ENCODE measurements around the gene GTF2B.
"Not testable (repeated sequence)": the region's sequence is repeated elsewhere in the genome, so short reads cannot be mapped to it uniquely, and the experiment has no call there.

Gene GTF2B, protein sequence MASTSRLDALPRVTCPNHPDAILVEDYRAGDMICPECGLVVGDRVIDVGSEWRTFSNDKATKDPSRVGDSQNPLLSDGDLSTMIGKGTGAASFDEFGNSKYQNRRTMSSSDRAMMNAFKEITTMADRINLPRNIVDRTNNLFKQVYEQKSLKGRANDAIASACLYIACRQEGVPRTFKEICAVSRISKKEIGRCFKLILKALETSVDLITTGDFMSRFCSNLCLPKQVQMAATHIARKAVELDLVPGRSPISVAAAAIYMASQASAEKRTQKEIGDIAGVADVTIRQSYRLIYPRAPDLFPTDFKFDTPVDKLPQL

DNA sequence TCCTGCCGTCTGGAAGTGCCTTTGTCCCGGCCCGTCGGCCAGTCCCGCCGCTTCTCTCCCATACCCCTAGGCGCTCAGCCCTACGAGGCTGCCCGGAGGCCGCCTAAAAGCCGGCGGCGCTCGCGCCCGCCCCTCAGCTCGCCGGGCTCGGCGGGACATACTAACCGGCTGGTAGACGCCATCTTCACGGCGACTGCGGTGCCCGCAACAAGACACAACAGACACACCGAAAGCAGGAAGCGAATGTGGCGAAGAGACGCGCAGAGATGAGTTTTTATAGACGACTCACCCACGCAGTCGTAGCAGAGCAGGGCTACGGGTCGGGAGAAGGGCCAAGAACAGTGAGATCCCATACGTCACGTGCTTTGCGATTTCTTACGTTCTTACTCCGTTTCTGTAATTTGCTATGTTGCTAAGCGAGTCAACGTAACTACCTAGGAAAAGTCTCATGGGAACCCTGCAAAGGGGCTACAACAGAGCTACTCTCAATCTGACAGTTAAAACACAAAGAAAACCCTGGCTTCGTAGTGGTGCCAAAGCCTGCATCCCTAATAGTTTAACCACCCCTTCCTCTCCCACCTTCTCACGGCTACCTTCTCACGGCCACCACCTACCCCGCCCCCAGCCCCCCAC is at the start of gene GTF2B:
TSS of gene GTF2B (minus strand) at position 250 of the 633 bp plus-strand sequence. CDS start at position 182, 68 bp downstream.
- peak; percentile 97 for DNase-seq (ENCODE audit: low read depth)

DNA sequence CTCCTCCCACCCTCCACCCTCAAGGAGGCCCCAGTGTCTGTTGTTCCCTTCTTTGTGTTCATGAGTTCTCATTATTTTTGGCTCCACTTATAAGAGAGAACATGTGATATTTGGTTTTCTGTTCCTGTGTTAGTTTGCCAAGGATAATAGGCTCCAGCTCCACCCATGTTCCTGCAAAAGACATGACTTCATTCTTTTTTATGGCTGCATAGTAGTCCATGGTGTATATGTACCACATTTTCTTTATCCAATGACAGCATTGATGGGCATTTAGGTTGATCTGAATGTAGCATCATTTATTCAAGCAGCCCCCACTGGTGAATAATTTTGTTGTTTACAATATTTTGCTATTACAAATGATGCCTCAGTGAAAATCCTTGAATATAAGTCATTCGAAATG is 47.2 kb upstream of the GTF2B start:
- DNase-seq (ENCODE audit: low read depth), result not testable (repeated sequence)

DNA sequence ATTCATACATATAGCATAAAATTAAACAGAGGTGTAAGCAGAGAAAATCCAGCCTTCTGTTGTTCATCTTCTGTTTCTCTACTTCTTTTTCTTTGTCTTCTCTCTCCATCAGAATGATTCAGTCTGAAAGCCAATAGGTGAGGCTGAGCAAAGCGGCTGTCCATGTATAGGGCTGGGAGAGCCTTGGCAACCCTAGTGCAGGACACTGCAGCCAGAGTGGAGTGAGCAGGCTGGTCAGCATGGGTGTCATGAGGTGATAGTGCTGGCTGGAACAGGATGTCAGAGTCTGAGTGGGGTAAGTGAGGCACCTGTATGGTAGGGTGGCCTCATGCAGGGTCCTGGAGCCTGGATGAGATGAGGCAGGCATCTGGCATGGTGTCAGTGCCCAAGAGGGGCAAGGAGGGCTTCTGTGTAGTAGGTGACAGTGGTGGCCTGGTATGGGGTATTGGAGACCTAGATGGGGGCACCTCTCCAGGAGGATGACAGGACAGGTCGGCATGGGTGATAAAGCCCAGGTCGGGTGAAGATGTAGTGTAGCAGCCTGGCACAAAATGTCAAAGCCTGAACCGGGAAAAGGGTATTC is 45.5 kb upstream of the GTF2B start:
- no peak for DNase-seq (ENCODE audit: low read depth)

DNA sequence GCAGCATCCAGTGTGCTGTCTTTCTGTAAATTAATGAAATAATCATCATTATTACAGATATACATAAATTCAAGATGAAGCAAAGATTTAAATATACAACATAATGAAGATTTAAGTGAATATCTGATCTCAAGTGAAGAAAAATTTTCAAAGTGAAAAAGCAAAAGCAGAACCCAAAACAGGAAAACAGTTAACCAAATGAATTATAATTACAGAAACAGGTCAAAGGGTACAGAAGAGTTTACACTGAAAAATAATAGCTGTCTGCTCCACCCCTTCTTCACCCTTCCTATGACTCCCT is 44.8 kb upstream of the GTF2B start:
- DNase-seq (ENCODE audit: low read depth), result no peak

DNA sequence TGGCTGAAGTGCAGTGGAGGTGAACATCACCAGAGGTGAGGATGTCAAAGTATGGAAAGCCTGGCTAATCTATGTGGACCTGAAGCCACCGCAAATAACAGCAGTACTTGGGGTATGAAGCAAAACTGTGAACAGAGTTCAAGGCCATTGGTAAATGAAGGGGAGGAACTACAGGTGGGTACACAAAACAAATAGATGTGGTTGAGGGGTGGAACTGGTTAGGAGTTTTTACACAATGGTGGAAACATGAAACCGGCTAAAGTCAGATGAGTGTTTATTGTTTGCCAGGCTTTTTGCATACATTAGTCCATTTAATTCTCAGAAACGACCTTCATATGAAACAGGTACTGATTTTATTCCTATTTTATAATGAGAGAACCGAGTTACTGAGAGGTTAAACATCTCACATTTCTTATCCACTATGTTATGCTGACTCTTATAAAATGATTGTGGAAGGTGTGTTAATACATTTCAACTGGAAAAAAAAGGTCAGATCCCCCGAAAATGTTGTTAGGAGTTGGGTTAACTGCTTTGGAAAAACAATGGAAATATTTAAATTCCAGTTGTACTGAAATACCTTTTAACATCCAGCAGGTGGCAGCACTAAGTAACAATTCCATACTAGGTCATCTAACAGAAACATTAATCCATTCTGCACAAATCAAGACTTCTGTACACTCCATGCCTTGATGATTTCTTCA is 44.3 kb upstream of the GTF2B start:
- peak; percentile 39 for DNase-seq (ENCODE audit: low read depth)

DNA sequence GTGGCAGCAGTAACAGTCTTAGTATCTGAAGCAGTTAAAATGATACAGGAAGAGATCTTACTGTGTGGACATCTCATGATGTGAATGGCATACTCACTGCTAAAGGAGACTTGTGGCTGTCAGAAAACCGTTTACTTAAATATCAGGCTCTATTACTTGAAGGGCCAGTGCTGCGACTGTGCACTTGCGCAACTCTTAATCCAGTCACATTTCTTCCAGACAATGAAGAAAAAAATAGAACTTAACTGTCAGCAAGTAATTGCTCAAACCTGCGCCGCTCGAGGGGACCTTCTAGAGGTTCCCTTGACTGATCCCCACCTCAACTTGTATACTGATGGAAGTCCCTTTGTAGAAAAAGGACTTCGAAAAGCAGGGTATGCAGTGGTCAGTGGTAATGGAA is 38.8 kb upstream of the GTF2B start:
- DNase-seq (ENCODE audit: low read depth), result peak; percentile 39

DNA sequence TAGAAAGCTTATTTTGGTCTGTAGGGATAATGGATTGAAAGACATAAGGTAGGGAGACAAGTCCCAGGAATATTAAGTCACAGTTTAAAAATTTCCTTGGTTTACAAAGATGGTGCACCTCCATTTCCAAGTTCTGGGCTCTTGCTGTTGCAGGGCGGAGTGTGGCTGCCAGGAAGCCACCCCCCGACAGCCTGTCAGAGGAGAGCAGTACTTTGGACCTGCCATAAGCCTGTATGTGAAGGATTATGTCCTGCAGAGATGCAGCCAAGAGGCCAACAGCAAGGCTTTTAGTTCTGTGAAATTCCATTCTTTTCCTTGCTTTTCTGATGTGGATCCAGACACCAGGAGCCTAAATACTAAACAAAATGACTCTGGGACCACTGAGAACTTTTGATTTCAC is 31.9 kb upstream of the GTF2B start:
- no peak for DNase-seq (ENCODE audit: low read depth)

DNA sequence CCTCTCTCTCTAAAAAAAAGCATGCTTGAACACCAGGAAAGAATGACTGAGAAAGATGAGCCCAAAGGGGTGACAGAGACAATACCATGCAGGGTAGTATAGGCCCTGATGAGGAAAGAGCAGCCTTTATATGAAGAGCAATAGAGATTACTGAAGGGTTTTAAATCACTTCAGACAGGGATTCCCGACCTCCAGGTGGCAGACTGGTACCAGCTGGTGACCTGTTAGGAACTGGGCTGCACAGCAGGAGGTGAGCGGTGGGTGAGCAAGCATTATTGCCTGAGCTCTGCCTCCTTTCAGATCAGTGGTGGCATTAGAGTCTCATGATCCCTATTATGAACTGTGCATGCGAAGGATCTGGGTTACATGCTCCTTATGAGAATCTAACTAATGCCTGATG is 30.8 kb upstream of the GTF2B start:
- DNase-seq (ENCODE audit: low read depth), result no peak

DNA sequence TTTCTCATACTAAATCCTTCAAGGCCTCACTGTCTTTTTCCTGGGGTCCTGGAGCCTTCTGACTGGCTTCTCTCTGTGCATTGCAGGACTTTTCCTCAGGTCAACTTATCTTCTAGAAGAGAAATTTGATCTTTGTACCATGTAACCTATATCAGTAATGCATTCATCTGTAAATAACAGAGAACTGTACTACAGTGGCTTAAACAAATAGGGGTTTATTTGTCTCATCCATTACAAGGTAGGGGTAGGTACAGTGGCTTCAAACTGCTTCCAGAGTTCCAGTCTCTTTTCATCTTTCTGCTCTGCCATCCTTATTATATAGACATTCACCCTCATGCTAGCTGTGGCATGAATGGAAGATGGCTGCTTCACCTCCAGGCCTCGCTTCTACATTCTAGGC is 29.5 kb upstream of the GTF2B start:
- no peak for DNase-seq (ENCODE audit: low read depth)

DNA sequence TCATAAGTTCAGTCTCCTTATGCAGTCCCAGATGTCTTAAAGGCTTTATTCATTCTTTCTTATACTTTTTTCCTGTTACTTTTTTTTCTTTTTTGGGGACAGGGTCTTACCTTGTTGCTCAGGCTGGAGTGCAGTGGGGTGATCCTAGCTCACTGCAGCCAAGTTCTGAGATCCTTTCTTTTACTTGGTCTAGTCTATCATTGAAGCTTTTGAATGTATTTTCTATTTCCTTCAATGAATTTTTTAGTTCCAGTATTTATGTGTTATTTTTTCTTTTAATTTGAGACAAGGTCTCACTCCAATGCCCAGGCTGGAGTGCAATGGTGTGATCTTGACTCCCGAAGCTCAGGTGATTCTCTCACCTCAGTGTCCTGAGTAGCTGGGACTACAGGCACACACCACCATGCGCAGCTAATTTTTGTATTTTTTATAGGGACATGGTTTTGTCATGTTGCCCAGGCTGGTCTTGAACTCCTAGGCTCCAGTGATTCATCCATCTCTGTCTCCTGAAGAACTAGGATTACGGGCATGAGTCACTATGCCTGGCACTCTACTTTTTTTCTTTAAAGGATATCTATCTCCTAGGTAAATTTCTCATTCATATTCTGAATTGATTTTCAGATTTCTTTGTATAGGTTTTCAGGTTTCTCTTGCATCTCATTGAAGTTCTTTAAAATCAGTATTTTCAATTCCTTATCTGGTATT is 26.1 kb upstream of the GTF2B start:
- no peak for DNase-seq (ENCODE audit: low read depth)

DNA sequence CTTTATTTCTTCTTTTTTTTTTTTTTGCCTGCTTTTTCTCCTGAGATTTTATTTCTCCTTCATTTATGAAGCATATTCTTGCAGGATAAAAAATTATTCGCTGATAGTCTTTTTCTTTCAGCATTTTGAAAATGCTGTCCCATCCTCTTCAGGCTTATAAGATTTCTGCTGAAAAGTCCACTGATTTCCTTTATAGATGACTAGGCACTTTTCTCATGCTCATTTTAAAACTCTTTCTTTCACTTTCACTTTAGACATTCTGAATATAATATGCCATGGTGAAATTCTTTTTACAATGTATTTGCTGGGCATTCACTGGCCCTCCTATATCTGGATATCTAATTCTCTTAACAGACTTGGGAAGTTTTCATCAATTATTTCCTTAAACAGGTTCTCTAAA is 25.5 kb upstream of the GTF2B start:
- DNase-seq (ENCODE audit: low read depth), result no peak

DNA sequence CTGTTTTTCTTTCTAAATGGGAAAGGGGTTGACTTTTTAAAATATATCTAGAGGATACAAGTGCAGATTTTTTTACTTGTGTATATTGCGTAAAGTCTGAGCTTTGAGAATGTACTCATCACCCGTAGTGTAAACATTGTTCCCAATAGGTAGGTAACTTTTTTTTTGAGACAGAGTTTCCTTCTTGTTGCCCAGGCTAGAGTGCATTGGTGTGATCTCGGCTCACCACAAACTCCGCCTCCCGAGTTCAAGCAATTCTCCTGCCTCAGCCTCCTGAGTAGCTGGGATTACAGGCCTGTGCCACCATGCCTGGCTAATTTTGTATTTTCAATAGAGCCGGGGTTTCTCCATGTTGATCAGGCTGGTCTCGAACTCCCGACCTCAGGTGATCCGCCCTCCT is 20.4 kb upstream of the GTF2B start:
- DNase-seq (ENCODE audit: low read depth), result not testable (repeated sequence)

DNA sequence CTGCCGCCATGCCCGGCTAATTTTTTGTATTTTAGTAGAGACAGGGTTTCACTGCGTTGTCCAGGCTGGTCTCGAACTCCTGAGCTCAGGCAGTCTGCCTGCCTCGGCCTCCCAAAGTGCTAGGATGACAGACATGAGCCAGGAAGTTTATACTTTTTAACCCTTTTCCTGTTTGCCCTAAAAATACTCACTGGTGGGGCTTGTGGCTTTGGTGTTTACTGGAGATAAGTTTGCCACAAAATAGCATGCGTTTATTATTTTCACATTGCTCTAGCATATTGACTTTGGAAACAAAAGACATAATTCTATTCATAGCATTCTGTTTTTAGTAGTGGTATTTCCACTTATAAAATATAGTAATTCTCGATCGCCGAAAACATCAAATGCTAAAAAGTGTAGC is 19.8 kb upstream of the GTF2B start:
- no peak for DNase-seq (ENCODE audit: low read depth)

DNA sequence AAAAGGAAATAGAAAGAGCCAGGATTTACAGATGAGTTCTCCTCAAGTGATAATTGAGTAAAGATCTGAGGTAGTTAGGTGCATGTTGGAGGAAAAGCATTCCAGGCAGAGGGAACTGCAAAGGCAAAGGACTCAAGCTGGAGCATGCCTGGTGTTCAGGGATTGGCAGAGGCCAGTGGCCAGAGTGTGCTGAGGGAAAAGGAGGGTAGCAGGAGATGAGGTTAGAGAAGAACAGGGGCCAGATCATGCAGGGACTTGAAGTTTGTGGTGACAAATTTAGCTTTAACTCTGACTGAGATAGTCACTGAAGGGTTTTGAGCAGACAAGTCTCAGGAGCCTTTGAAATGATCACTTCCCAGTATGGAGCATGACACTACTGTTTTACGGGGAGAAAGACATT is 19.0 kb upstream of the GTF2B start:
- no peak for DNase-seq (ENCODE audit: low read depth)

DNA sequence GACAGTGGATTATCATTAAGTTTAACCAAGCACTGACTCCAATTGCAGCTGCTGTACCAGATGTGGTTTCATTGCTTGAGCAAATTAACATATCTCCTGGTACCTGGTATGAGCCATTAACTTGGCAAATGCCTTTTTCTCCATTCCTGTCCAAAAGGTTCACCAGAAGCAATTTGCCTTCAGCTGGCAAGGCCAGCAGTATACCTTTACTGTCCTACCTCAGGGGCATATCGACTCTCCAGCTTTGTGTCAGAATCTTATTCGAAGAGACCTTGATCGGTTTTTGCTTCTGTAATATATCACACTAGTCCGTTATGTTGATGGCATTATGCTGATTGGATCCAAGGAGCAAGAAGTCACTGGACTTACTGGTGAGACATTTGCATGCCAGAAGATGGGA is 9.5 kb upstream of the GTF2B start:
- DNase-seq (ENCODE audit: low read depth), result no peak

DNA sequence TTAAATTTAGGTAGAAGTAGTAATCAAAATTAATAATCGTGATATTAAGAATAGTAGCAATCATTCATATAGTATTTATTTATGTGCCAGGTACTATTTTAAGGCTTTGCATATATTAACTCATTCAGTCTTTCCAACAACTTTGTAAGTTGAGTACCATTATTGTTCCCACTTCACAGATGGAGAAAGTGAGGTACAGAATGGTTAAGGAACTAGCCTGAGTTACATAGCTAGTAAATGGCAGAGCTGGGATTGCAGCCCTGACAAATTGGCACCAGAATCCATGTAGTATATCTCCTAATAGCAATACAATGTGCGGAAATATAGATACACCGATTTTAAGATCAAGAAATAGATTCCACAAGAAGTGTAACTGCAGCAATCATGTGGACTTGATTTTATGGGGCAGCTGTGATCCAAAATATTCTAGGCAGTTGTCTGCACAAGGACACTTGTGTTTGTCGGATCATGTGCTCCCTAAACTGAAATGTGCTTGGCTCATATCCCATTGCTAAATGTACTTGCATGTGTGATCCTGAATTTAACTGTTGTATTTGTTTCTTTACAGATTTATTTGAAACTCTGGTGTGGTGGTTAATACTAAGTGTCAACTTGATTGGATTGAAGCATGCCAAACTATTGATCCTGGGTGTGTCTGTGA is 5.8 kb upstream of the GTF2B start:
- no peak for DNase-seq (ENCODE audit: low read depth)

DNA sequence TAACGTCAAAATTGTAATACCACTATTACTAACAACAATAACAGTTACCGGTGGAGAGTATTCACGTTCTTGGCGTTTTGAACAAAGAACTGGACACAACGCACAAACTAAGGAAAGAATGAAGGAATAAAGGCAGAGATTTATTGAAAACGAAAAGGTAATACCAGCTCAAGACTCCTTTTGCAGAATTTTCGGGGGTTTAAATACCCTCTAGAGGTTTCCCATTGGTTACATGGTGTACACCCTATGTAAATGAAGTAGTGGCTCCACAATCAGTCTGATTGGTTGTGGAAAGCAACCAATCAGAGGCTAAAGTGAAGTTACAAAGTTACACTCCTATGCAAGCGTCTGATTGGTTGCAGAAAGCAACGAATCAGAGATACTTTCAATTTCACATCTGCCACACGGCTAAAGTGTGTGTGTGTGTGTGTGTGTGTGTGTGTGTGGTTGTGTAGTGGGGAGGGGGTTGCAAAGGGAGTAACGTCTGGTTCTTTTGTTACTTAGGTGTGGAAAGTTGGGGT is 1.1 kb upstream of the GTF2B start:
- peak; percentile 66 for DNase-seq (ENCODE audit: low read depth)

DNA sequence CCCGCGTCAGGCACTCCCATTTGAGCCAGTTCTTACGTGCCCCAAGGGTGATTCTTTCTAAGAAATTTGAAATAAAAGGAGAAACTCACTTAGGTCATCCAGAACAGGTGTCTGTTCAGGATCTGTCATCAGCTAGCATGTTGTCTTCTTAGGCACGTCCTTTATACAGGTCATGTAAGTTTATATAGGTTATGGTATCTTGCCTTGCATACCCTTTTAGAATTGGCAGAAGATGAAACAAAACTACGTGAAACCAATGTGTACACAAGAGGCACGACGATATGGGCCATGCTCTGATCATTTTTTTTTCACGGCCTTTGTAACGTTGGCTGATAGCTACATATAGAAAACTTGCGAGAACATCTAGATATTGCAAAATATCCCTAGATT is 579 bp upstream of the GTF2B start:
- DNase-seq (ENCODE audit: low read depth), result no peak

DNA sequence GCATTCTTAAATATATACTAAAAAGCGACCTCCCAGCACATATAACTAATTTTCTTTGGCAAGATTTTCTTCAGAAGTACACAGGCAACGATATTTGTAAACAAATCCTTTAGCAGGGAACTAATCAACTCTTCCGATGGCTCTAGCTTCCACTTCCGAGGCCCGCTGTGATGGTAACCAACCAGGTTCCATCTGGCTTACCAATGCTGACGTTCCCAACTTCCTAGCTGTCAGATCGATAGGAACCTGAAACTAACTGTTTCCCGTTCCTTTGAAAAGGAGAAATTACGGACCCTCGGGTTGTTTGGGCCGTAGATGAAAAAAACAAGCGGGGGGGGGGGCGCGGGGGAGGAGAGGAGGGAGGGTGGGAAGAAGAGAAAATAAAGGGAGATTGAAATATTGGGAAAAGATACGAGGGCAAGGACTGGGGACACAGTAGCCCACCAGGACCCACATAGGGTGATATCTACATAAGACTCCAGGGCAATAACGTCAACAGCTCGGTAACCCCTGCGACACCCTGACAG is 513 bp downstream of the GTF2B start:
- peak; percentile 45 for DNase-seq (ENCODE audit: low read depth)

DNA sequence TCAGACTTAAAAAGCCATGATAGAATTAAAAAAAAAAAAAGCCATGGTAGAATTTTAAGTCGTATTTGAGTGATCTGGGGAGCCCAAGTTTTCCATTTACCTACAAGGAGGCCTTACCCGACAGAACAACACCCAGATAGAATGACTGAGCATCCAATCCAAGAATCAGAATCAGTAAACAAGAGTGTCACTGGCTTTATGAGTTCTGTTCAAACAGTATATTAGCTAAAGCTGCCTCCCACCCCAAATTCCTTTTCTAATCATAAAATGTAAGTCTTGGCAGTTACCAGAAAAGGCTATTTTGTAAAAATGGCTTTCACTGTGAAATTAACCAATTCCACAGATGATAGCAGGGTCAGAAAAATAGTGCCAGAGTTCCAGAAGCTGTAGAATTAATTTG is 1.2 kb downstream of the GTF2B start:
- DNase-seq (ENCODE audit: low read depth), result no peak

DNA sequence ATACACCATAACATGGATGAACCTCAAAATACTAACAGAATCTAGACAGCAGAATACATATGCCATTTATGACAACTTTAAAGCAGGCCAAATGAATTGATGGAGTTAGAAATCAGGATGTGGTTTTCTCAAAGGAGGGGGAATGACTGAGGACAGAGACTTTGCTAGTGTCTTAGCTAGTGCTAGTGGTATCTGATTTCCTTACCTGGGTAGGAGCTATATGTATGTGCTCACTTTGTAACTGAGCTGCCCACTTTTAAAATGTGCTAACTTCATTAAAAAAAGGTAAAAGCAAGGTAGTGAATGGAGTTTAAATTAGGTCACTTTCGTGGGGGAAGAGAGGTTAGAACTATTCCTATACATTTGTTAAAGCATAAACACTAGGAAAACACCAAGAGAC is 2.6 kb downstream of the GTF2B start:
- DNase-seq (ENCODE audit: low read depth), result no peak

DNA sequence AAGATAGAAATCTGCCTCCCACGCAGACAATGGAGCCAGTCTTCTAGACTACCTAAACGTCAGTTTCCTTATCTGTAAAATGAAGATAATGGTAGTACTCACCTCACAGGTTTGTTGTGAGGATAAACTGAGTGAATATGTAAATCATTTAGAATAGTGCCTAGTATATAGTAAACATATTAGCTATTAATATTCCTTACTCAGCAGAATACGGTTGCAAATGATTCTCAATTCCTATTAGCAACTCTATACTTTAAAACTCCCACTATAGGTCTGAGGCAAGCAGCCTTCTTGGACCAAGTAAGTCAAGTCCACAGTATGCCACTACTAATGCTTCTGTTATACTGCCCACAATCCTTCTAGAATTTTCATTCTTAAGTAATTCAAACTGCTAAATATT is 5.4 kb downstream of the GTF2B start:
- DNase-seq (ENCODE audit: low read depth), result no peak
